Calu3 (cell line): ENCODE results near the gene SLC6A5. TPM values are rescaled to one million over a fixed set of nuclear protein-coding genes. Genes with fewer than 3 reads are reported as not detected.

Experiments
- BruUV-seq: library from RNA; stranded (reverse); fragments of 400-500 nt; replicated peaks from 2 replicates; lab custom pipeline; 2021; lab: Mats Ljungman, UMichigan
- CTCF ChIA-PET: fragments of 300-600 bp; sonication (Branson Sonifier 250); formaldehyde crosslinking; loops from one replicate; lab custom pipeline; 2022; ENCODE audit warnings: antibody characterized with exemption; lab: Charles Lee
- DNase-seq: peaks from one replicate; pipeline ENCODE4 v3.0.0; 2022
- H3K27ac Mint-ChIP-seq: one replicate; pipeline ENCODE4 v1.8.0; 2022; ENCODE audit warnings: mixed read lengths; ENCODE audit not compliant: unreplicated experiment
- H3K27me3 Mint-ChIP-seq: one replicate; pipeline ENCODE4 v1.8.0; 2022; ENCODE audit warnings: mixed read lengths; ENCODE audit not compliant: unreplicated experiment
- H3K36me3 Mint-ChIP-seq: one replicate; pipeline ENCODE4 v1.8.0; 2022; ENCODE audit warnings: mild to moderate bottlenecking, moderate library complexity, mixed read lengths; ENCODE audit not compliant: insufficient read depth, unreplicated experiment
- H3K4me1 Mint-ChIP-seq: one replicate; pipeline ENCODE4 v1.8.0; 2022; ENCODE audit warnings: mild to moderate bottlenecking, low read depth, mixed read lengths; ENCODE audit not compliant: unreplicated experiment
- H3K4me3 Mint-ChIP-seq: one replicate; pipeline ENCODE4 v1.8.0; 2022; ENCODE audit warnings: mild to moderate bottlenecking, low read depth, moderate library complexity, mixed read lengths; ENCODE audit not compliant: unreplicated experiment
- H3K9me3 Mint-ChIP-seq: one replicate; pipeline ENCODE4 v1.8.0; 2022; ENCODE audit warnings: low read depth, mixed read lengths; ENCODE audit not compliant: unreplicated experiment
- CTCF ChIP-seq: fragments of 200-600 bp; IDR thresholded peaks from one replicate; pipeline ENCODE4 v1.8.0; 2022; ENCODE audit warnings: antibody characterized with exemption; ENCODE audit not compliant: unreplicated experiment
- intact Hi-C: fragments of 100-400 bp; cut with micrococcal nuclease; formaldehyde crosslinking; loops from one replicate; pipeline ENCODE4 v1.10.0; 2022; ENCODE audit not compliant: unreplicated experiment
- total RNA-seq: library from RNA; stranded (reverse); gene quantifications from 2 replicates; pipeline ENCODE4 v1.2.3, GENCODE V29; 2022

The SLC6A5 gene
- total RNA-seq, 1 experiment from 2014 or later = not detected

- Mint-ChIP-seq H3K36me3 (no peaks in the 10 kb centered on the region), H3K4me3 (no peak overlapping the region), H3K9me3 (no peaks in the 10 kb centered on the region), H3K27ac (no peak overlapping the region), H3K27me3 (peaks cover 96% of the 10 kb centered on the region), H3K4me1 (peaks cover 10% of the 10 kb centered on the region)
- TF ChIP-seq CTCF = no peak
- intact Hi-C loops = loop anchor here (5.0 kb wide), 1 partner anchor 485 kb away; no protein-coding TSS in a partner anchor
- no TSS peak for BruUV-seq
- no peak for DNase-seq
- CTCF ChIA-PET = no interaction called here
Observed at GRCh38 chr11:20611892-20612291, 12.5 kb downstream of the SLC6A5 start.

GRCh38 chr11:20612416-20612815 lies 13.0 kb downstream of the SLC6A5 start:
- TF ChIP-seq CTCF = no peak
- Mint-ChIP-seq H3K27me3 (peaks cover 96% of the 10 kb centered on the region), H3K36me3 (no peaks in the 10 kb centered on the region), H3K27ac (no peak overlapping the region), H3K4me1 (peaks cover 10% of the 10 kb centered on the region), H3K9me3 (no peaks in the 10 kb centered on the region), H3K4me3 (no peak overlapping the region)
- CTCF ChIA-PET = no interaction called here
- intact Hi-C loops = loop anchor here (5.0 kb wide), 1 partner anchor 485 kb away; no protein-coding TSS in a partner anchor
- DNase-seq = no peak
- BruUV-seq = no TSS peak

- Mint-ChIP-seq H3K27ac (no peak overlapping the region), H3K36me3 (no peaks in the 10 kb centered on the region), H3K4me1 (no peaks in the 10 kb centered on the region), H3K27me3 (peaks cover 87% of the 10 kb centered on the region), H3K9me3 (no peaks in the 10 kb centered on the region), H3K4me3 (no peak overlapping the region)
- intact Hi-C loops = no loop called here
- no peak for DNase-seq
- TF ChIP-seq CTCF = no peak
- no TSS peak for BruUV-seq
- CTCF ChIA-PET = no interaction called here
Observed at GRCh38 chr11:20616920-20617319, 17.5 kb downstream of the SLC6A5 start.

- Mint-ChIP-seq H3K27me3 (peaks cover 85% of the 10 kb centered on the region), H3K36me3 (no peaks in the 10 kb centered on the region), H3K4me1 (no peaks in the 10 kb centered on the region), H3K9me3 (no peaks in the 10 kb centered on the region), H3K27ac (no peak overlapping the region), H3K4me3 (no peak overlapping the region)
- intact Hi-C loops = no loop called here
- no peak for TF ChIP-seq CTCF
- no TSS peak for BruUV-seq
- CTCF ChIA-PET = no interaction called here
- DNase-seq = no peak
Observed at GRCh38 chr11:20617346-20618005, 18.1 kb downstream of the SLC6A5 start.
